Caco-2 (cell line): ENCODE measurements around the gene BTRC. TPM values are rescaled to one million over a fixed set of nuclear protein-coding genes. Genes with fewer than 3 reads are reported as not detected.

Experiments
- BruUV-seq: library from RNA; stranded (reverse); fragments of 400-500 nt; replicated peaks from 2 replicates; lab custom pipeline; 2021; lab: Mats Ljungman, UMichigan
- CTCF ChIA-PET: fragments of 300-600 bp; sonication (Branson Sonifier 250); formaldehyde crosslinking; loops from one replicate; lab custom pipeline; 2022; ENCODE audit warnings: antibody characterized with exemption; lab: Charles Lee
- POLR2A ChIA-PET: fragments of 300-600 bp; sonication (Branson Sonifier 250); formaldehyde crosslinking; loops from one replicate; lab custom pipeline; 2022; ENCODE audit warnings: antibody characterized with exemption; lab: Charles Lee
- DNase-seq, 2 experiments: peaks; one replicate each; pipeline versions ENCODE4 v3.0.0 to v3.0.0-alpha.2; 2020 to 2022
- H3K27me3 ChIP-seq: replicated peaks from 2 replicates; pipeline ENCODE4 v1.6.0; 2011; ENCODE audit warnings: low read length; ENCODE audit not compliant: control insufficient read depth, insufficient read depth
- H3K36me3 ChIP-seq: 2 replicates; pipeline ENCODE4 v1.5.1; 2011; ENCODE audit warnings: low read length; ENCODE audit not compliant: control insufficient read depth, insufficient read depth
- H3K4me1 ChIP-seq: fragments of 250-450 bp; sonication (Bioruptor Pico); 2 replicates; pipeline ENCODE4 v1.5.1; 2020; ENCODE audit warnings: mild to moderate bottlenecking
- H3K4me3 ChIP-seq: 2 replicates; pipeline ENCODE4 v1.5.1; 2011; ENCODE audit warnings: low read depth, mild to moderate bottlenecking, control low read depth, low read length
- H3K9me3 ChIP-seq: fragments of 250-450 bp; sonication (Bioruptor Pico); 2 replicates; pipeline ENCODE4 v1.5.1; 2020; ENCODE audit warnings: mild to moderate bottlenecking, moderate library complexity
- H3K27ac Mint-ChIP-seq: one replicate; pipeline ENCODE4 v1.8.0; 2022; ENCODE audit warnings: mixed read lengths; ENCODE audit not compliant: unreplicated experiment
- H3K27me3 Mint-ChIP-seq: one replicate; pipeline ENCODE4 v1.8.0; 2022; ENCODE audit warnings: mixed read lengths; ENCODE audit not compliant: insufficient read depth, unreplicated experiment
- H3K36me3 Mint-ChIP-seq: one replicate; pipeline ENCODE4 v1.8.0; 2022; ENCODE audit warnings: mild to moderate bottlenecking, mixed read lengths; ENCODE audit not compliant: insufficient read depth, unreplicated experiment
- H3K4me1 Mint-ChIP-seq: one replicate; pipeline ENCODE4 v1.8.0; 2022; ENCODE audit warnings: low read depth, mixed read lengths; ENCODE audit not compliant: unreplicated experiment
- H3K4me3 Mint-ChIP-seq: one replicate; pipeline ENCODE4 v1.8.0; 2022; ENCODE audit warnings: mild to moderate bottlenecking, moderate library complexity, mixed read lengths; ENCODE audit not compliant: unreplicated experiment
- H3K9me3 Mint-ChIP-seq: one replicate; pipeline ENCODE4 v1.8.0; 2022; ENCODE audit warnings: mixed read lengths; ENCODE audit not compliant: unreplicated experiment
- CTCF ChIP-seq, 2 experiments: fragments of 200-600 bp in 1 of 2; IDR thresholded peaks; 1 replicate in 1 of 2; 2 replicates in 1 of 2; pipeline versions ENCODE4 v1.5.1 to v1.8.0; 2011 to 2022; ENCODE audit warnings: antibody characterized with exemption in 1 of 2, control low read depth in 1 of 2, inconsistent platforms in 1 of 2, low read depth in 1 of 2, low read length in 1 of 2, mild to moderate bottlenecking in 1 of 2, moderate library complexity in 1 of 2; ENCODE audit not compliant: insufficient read depth in 1 of 2, severe bottlenecking in 1 of 2, unreplicated experiment in 1 of 2
- intact Hi-C: fragments of 100-400 bp; cut with micrococcal nuclease; formaldehyde crosslinking; loops from one replicate; pipeline ENCODE4 v1.10.0; 2022; ENCODE audit not compliant: unreplicated experiment
- total RNA-seq: library from RNA; stranded (reverse); gene quantifications from 2 replicates; pipeline ENCODE4 v1.2.3, GENCODE V29; 2022

BTRC gene
- total RNA-seq, 1 experiment from 2014 or later = 19.6 TPM

- Histone ChIP-seq H3K4me1 (no peaks in the 10 kb centered on the region), H3K4me3 (no peak overlapping the region), H3K36me3 (no peaks in the 10 kb centered on the region), H3K27me3 (no peaks in the 10 kb centered on the region), H3K9me3 (no peaks in the 10 kb centered on the region)
- intact Hi-C loops = no loop called here
- Mint-ChIP-seq H3K4me3 (no peak overlapping the region), H3K27me3 (no peaks in the 10 kb centered on the region), H3K27ac (no peak overlapping the region), H3K4me1 (no peaks in the 10 kb centered on the region), H3K9me3 (no peaks in the 10 kb centered on the region), H3K36me3 (peaks cover 14% of the 10 kb centered on the region)
- no peak for DNase-seq
- ChIA-PET POLR2A (interaction anchor here (0.9 kb wide), 1 partner anchor 12 kb away, joined by 4 read pairs; the partner anchor contains the start of genes DPCD and POLL), CTCF (interaction anchor here (0.6 to 0.9 kb wide), 3 partner anchors 26 to 507 kb away, joined by 3 to 10 read pairs (median 3); no protein-coding TSS in a partner anchor)
- no TSS peak for BruUV-seq
- no peak for TF ChIP-seq CTCF (IDR thresholded peaks at IDR 0.05; ENCODE audit: insufficient read depth in 1 of 2, low read depth in 1 of 2, low read length in 1 of 2, severe bottlenecking in 1 of 2, unreplicated experiment in 1 of 2)
Measured at GRCh38 chr10:101576211-101576863, 222.4 kb downstream of the BTRC start.

GRCh38 chr10:101577121-101577871 is 223.3 kb downstream of the BTRC start:
- H3K27me3 Mint-ChIP-seq = no peaks in the 10 kb centered on the region
- POLR2A ChIA-PET = no interaction called here
- no peak overlapping the region for H3K4me3 ChIP-seq
- CTCF ChIA-PET = no interaction called here
- H3K9me3 ChIP-seq = no peaks in the 10 kb centered on the region
- H3K27ac Mint-ChIP-seq = no peak overlapping the region
- H3K4me1 Mint-ChIP-seq = no peaks in the 10 kb centered on the region
- no peaks in the 10 kb centered on the region for H3K27me3 ChIP-seq
- intact Hi-C loops = no loop called here
- no peaks in the 10 kb centered on the region for H3K4me1 ChIP-seq
- no peak for DNase-seq
- H3K36me3 Mint-ChIP-seq = peaks cover 14% of the 10 kb centered on the region
- H3K9me3 Mint-ChIP-seq = no peaks in the 10 kb centered on the region
- no peak overlapping the region for H3K4me3 Mint-ChIP-seq
- TF ChIP-seq CTCF (IDR thresholded peaks at IDR 0.05; ENCODE audit: insufficient read depth in 1 of 2, low read depth in 1 of 2, low read length in 1 of 2, severe bottlenecking in 1 of 2, unreplicated experiment in 1 of 2) = no peak
- no peaks in the 10 kb centered on the region for H3K36me3 ChIP-seq
- no TSS peak for BruUV-seq

DNA sequence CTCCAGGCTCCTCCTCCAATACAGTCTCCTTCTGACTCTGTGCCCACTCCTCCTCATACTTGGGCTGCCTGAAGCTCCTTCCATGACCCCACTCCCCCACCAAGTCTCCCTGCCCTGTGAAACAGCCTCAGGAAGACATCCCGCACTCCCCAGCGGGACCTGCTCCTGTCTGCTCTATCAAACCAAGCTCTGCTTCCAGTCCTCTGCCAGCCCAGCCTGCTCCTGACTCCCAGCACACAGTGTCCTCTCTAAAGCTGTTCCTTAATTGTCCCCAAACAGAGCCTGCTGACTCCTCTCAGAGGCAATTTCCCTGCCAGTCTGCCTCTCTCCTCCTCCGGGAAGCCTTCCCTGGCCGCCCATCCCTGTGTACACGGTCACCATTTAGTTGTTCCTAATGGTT is 224.2 kb downstream of the BTRC start:
- no peaks in the 10 kb centered on the region for H3K27me3 Mint-ChIP-seq
- no TSS peak for BruUV-seq
- ChIA-PET CTCF (no interaction called here), POLR2A (no interaction called here)
- no peak overlapping the region for H3K4me3 ChIP-seq
- H3K4me3 Mint-ChIP-seq = no peak overlapping the region
- no peak for TF ChIP-seq CTCF (IDR thresholded peaks at IDR 0.05; ENCODE audit: insufficient read depth in 1 of 2, low read depth in 1 of 2, low read length in 1 of 2, severe bottlenecking in 1 of 2, unreplicated experiment in 1 of 2)
- H3K27ac Mint-ChIP-seq = peak overlapping the region; percentile 44
- intact Hi-C loops = no loop called here
- H3K9me3 Mint-ChIP-seq = no peaks in the 10 kb centered on the region
- H3K4me1 Mint-ChIP-seq = no peaks in the 10 kb centered on the region
- H3K36me3 ChIP-seq = no peaks in the 10 kb centered on the region
- DNase-seq = no peak
- peaks cover 14% of the 10 kb centered on the region for H3K36me3 Mint-ChIP-seq
- H3K4me1 ChIP-seq = no peaks in the 10 kb centered on the region
- H3K9me3 ChIP-seq = no peaks in the 10 kb centered on the region
- H3K27me3 ChIP-seq = no peaks in the 10 kb centered on the region
